GM19324 (cell line): ENCODE measurements around the gene RNF115.
A peak's percentile ranks its signal among the peaks of the same experiment; 100 is the strongest.
"Not testable (repeated sequence)": the region's sequence is repeated elsewhere in the genome, so short reads cannot be mapped to it uniquely, and the experiment has no call there.

Source experiments
- ATAC-seq: cut with Tn5 transposase; IDR thresholded peaks from one replicate; pipeline ENCODE4 v1.9.1; 2021; ENCODE audit warnings: mild to moderate bottlenecking, moderate library complexity; ENCODE audit not compliant: unreplicated experiment, low FRiP score

RNF115 gene

DNA sequence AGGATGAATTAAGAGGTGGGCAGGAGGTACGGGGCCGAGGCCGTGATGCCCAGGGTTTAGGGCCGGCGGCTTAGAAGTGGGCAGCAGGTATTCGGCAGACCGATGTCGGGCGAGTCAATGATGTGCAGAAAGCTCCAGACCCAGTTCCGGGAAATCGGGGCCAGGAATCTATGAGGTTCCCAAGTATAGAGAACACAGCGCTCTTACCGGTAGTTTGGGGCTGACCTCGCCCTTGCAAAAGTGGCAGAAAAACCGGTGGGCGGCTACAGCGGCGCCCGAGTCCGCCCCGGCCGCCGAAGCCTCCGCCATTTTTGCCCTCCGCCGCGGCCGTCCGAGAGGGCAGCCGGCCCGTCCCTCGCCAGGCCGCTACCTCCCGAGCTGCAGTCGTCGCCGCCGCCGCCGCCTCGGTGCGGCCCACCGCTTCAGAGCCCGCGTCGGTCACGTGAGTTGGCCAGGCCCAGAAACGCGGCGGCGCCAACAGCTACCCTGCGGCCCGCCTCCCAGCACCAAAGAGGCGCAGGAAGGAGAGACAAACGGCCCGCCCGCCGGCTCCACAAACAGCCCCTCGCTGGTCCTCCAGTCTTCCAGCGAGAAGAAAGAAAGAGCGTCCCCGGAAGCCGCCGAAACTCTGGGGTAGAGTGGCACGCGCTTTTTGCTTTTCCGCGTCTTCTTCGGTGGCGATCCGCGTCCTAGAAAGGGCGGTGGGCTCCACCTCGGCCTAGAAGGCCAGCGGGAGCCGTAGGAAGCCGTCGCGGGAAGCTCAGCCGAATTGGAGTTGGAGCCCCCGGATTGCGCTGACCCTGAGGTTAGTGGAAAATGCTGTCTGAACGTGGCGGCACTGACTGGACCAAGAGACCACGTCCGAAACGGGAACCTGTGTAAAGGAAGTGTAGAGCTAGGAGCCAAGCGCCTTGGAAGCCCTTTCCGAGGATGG lies at the start of gene RNF115, which contains the start of gene POLR3C:
RNF115 (minus strand) TSS at position 531 of the 934 bp plus-strand sequence; CDS start at position 309, 222 bp downstream.
POLR3C (plus strand) TSS at position 636 of the 934 bp plus-strand sequence. CDS start 1,577 bp downstream, outside the sequence.
- ATAC-seq = peak; percentile 93

DNA sequence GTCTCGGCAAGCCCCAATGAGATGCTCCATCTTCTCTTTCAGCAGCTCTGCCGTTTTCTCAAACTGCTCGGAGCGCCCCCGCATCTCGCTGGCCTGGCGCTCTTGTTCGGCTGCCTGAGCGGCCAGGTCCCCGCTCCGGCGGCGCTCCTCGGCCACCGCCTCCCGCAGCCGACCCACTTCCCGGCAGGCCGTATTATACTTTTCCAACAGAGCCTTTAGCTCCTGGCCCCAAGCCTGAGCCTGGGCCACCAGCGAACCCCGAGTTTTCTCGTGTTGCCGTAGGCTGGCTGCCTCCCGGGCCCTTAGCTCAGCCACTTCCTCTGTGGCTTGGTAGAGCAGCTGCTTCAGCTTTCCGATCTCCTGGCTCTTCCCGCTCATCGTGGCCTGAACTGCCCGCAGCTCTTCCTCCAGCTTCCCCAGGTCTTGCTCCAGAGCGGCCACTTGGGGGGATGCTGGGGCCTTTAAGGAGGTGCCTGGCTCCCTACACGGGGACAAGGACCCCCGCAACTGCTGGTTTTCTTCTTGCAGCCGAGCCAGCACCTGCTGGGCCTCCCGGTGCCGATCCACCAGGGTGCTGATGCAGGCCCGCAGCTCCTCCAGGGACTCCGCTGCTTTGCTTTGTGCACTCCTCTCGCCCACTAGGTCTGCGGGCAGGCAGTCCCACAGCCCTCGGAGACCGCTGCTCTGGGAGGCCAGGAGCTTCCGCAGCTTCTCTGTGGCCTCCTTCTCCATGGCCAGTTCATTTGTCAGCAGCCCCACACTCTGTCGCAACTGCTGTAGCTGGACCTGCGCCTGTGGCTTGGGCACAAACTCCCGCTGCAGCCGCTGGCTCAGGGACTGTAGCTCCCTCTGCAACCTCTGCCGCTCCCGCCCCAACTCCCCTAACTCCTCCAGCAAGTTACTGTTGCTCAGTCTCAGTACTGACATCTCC lies 48.4 kb upstream of the RNF115 start:
- no peak for ATAC-seq

DNA sequence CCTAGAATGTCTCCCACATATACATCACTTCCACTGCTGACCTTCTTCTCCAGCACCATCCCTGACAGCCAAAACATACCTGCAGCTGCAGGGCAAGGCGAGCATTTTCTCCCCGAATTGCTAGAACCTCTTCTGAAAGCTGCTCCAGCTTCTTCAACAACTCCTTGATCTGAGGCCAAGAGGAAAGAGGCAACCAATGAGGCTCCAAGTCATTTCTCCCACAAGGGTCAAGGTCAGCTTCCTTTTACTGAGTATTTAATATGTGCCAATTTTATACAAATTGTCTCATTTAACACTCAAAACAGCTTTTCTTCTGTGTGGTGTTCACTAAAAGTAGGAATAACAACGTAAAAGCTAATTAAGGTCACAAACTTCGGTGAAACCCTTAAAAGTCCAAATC lies 44.3 kb upstream of the RNF115 start:
- no peak for ATAC-seq

DNA sequence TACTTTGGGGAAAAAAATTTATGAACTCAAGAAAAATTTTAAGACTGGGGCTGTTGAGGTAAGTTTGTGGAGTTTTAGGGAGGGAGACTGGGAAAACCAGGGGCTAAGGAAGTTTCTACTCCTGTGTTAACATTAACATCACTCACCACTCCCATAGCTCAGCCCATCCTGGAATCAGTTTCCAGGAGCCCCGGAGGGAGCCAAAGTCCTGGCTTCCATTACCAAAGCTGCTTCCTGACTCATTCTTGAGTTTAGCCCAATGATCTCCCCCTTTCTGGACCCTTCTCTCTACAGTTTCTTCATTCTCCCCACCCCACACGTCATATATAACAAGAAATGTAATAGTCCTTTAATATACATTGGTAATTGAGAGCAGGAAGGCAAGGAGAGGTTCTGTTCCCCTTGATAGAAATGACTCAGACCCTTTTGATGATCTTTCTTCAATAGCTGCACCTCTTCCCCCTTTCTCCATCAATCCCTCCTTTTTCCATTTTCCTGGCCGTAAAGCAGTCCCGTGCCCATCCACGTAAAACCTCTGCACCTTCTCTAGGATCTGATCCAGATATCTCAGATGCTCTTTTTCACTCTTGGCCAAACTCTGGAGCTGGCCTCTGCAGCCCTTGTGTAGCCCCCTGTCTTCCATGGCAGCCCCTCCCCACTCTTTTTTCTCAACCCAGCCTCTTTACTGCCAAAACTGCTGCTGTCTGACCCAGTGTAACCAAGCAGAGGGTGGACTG lies 39.6 kb upstream of the RNF115 start:
- no peak for ATAC-seq

DNA sequence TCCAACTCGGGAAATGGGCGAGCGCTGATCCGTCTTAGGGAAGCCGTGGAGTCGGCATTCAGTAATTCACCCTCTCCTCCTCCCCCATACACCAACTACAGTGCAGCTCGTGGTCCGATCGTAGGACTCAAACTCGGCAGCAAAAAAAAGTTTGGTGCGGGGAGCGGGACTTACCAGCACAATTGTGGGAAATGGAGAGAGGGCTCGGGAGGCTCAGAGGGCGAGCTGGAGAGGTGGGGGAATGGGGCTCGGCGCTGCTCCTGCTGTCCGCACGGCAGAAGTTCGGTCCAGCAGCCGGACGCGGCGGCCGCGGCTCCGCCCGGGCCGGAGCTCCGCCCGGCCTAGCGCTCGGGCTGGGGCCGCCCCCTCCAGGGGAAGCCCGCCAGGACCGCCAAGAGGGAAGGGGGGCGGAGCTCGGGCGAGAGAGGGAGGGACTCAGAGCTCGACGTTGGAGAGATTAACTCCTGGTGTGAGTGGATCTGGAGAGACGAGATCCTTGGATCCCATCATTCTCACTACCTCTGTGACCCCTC lies 35.7 kb upstream of the RNF115 start:
- ATAC-seq = peak; percentile 68

DNA sequence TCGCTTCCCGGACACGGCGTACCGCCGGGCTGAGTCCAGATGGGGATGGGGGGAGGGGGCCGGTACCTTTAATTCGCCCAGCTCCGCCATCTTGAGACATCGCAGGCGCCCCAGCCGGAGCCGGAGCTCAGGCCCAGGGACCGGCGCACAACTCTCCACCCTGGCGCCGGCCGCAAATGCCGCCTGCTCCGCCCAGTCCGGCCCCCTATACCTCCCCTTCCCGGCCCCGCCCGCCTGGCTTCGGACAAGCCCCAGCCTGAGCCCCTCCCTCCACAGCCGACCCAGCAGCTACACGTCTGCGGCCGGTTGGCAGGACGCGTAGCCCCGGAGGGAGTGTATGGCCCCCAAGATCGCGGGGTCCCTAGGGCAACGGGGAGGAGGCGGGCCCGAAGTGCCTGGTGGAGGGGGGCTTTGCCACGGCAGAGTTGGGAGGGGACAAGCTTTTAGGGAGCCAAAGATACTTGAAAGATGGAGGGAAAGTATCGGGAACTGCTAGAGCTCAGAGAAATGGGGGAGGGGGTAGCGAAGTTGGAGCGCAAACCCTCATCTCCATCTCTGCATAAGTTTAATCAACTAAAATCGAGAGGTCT lies 35.1 kb upstream of the RNF115 start, which contains the start of gene PIAS3:
PIAS3 (minus strand) TSS at position 181 of the 590 bp plus-strand sequence; CDS start at position 90, 91 bp downstream.
- peak; percentile 92 for ATAC-seq

DNA sequence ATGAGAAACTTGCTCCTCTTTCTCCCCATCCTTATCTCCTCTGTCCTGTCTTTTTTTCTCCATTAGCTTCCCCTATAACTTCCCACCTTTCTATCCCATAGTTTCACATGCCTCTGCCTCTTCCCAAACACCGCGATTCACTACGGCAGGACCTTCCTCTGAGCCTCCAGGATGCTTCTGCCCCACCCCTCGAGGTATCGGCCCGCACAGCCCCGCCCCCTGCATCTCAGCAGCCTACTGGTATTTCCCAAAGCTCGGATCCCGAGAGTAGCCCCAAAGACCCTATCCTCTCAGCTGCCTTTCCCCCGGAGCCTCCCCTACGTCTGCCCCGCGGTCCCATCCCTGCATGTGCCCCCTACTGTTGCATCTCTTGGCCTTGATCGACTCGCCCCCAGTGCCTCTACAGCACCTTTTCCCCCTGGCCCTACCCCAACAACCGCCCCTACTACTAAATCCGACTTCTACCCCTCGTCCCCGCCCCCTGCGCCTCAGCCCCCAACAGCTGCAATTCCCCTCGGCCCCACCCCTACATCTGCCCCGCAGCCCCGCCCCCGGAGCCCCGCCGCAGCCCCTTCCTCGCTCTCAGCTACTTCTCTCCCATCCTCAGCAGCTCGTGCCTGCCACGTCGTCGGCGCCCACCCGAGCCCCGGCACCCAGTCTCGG lies 34.5 kb upstream of the RNF115 start:
- no peak for ATAC-seq

DNA sequence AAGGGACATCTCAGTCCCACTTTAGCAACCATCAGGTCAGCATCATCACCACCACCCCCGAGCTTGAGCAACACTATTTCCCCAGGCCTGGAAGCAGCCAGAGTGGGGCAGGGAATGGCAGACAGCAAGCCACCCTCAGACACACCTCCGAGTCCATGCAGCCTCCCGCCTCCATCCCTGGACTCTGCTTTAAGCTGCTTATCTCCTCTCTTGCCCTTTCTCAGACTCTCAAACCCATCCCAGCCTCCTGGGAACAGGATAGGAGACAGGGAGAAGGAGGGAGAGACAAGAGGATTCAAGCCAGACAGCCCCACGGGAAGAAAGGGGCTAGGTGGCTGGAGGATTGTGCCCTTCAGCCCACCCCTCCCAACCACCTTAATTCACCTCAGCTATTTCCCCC lies 33.3 kb upstream of the RNF115 start:
- no peak for ATAC-seq

DNA sequence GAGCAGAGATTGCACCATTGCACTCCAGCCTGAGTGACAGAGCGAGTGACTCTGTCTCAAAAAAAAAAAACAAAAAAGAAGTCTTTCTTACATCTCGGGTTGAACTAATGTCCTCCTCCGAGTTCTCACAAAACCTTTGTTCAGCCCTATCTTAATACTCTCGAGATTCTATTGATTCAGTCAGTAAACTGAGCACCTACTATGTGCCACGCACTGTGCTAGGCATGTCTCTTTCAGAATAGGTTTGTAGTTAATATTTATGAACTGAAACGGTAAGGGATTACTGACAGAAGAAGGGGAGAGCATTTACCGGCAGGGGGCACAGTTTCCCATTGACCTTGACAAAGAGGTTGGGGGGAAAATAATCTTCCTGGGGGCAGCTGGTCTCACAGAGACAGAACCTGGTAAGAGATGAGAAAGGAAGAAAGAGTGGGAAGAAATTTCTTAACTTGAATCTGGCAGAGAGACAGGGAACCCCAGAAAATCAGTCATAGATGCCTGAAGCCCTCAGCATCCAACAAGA lies 31.6 kb upstream of the RNF115 start:
- no peak for ATAC-seq

DNA sequence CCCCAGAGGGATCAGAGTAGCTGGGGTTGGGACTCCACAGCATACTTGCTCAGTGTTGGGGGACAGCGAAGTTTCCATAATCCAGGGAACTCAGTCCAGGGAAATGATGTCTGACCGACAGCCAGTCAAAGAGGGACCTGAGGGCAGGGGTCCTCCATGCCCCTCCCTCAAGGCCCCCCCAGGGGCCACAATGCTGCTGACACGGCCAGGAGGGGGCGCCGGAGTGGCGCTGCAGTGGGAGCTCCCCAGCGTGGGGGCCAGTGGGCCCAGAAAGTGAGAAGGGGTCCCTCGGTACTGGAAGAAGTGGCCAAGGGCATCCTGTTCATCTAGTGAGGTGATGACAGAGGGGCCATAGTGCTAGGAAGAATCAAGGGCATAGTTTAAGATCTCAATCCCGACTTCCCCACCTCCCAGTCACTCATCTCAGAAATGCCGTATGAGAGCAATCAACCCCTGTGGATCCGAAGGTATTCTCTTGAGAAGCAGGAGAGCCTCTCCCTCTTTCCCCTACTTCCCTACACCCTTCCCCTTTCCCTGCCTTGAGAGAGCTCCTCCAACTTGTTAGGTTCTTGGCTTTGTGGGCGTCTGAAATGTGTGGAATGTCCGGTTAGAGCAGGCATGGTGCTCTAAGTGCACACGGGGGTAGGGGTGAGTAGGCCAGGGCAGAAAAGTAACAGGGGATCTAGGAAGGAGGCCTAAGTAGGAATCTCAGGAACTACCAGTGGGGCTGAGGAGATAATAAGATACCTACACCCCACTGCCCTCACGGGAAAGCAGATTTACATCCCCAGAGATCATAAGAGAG lies 25.7 kb upstream of the RNF115 start:
- no peak for ATAC-seq

DNA sequence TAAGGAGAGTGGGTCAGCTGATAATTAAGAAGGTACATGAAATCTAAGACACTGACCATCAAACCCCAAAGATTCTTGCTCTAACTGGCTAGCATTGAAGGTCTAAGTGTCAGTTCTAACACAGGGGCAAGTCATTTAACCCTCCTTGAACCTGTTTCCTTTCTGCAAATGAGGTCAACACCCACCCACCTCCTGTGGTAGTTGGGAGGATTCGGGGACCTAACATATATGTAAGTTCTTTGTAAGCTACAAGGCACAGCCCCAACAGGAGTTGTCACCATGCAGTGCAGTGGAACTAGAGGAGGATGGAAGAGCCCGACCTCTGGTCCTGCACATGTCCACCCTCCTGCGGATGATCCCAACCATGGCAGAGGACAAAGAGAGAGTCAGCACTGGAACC lies 23.9 kb upstream of the RNF115 start:
- ATAC-seq = no peak

DNA sequence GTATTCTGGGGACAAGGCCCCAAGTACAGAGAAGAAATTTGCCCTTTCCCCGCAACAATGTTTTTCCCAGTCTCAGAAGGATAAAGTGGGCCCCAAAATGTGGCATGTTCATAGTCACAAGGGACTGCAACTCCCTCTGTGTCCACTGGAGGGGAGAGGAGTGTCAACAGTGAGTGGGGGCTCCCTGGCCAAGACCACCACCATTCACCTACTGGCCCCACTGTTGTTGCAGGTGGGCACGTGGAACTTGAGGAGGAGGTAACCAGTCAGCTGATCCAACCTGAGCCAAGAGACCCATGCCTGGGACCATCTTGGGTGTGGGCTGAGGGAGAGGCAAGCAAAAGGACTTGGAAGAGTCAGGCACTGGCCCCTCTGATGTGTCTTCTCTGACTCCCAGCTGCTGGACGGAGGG lies 22.3 kb upstream of the RNF115 start:
- no peak for ATAC-seq

DNA sequence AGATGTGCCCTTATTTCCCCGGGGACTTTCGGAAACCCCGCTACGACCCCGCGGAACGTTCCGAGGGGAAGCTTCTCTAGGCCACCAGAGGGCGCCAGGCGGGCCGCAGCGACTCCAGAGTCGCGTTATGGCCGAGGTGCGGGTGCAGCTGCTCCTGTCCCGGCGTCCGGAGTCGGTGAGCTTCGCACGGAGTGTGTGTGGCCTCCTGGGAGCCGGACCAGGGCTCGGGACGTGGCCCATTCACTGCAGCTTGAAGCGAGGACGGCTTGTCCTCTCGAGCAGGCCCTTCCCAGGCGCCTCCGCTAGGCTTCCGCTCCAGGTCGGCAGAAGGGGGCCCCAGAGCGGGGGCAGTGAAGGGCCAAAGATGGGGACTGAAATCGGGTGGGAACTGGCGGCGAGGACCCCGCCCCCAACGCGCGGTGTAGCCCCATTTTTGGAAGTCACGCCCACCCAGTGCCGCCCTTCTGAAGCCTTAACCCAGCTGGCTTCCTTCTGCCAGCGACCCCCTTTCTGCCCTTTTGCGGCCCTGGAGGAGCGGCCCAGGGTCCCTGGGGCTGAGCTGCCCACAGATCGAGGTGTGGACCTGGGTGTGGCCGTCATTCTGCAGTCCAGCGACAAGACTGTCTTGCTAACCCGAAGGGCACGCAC lies 21.7 kb upstream of the RNF115 start, which contains the start of gene NUDT17:
NUDT17 (plus strand) TSS at position 117 of the 648 bp plus-strand sequence; CDS start at position 128, 11 bp downstream.
- ATAC-seq = peak; percentile 68

DNA sequence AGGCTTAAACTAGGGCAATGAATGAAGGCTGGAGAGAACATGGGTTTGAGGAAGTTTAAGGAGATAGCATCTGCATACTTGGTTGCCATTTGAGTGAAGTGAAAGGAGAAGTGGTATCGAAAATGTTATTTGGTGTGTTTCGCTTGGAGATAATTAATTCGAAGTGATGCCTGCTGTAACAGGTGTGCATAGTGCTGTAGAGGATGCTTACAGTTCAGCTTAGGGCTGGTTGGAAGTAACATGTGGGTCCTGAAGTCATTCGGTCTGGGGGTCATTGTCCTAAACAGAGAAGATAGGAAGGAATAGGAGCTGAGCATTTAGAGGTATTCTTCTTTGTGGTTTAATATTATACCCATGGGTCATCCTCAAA lies 21.2 kb upstream of the RNF115 start:
- peak; percentile 64 for ATAC-seq

DNA sequence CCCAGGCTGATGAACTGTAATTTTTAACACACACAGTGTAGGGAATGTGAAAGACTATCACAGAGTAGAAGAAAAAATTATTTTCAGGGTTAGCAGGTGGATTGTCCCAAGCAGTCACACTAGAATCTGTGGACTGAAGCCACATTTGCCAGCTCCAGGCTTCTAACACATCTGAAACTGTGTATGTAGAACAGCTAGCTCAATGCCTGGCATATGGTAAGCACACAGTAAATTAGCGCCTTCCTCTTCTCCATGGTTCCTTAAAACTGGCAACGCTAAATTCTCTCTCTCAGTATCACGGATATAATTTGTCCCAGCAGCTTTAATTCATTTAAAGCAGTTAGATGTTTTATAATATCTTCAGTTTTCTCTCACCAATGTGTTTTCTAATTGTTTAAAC lies 19.1 kb upstream of the RNF115 start:
- ATAC-seq = no peak

DNA sequence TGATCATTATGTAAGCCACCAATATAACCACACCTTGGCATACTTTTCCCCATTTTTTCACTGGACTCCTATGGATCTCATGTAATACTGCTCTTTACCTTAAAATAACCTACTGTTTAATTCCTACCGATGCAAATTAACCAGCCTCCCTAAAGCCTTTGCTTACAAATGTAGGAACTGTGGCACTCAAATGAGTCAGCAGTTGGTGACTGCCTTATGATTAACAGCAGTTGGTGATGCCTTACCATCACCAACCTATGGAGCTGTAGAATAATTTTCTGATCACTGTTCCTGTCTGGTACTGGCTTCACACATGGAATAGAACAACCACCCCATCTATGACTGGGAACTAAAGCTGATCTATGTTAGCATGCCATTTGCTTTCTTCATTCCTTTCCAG lies 13.8 kb upstream of the RNF115 start:
- no peak for ATAC-seq

DNA sequence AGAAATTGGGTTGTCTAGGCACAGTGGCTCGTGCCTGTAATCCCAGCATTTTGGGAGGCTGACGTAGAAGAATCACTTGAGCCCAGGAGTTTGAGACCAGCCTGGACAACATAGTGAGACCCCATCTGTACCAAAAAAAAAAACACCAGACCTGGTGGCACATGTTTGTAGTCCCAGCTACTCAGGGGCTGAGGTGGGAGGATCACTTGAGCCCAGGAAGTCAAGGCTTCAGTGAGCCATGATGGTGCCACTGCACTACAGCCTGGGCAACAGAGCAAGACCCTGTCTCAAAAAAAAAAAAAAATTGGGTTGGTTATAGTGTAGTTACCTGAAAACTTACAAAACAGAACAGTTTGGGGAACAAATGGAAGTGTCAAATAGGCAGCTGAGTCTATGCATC lies 6.9 kb upstream of the RNF115 start:
- not testable (repeated sequence) for ATAC-seq
